Neural crest cell (in vitro differentiated cells): ENCODE data around the gene ZNF516. TPM values are rescaled to one million over a fixed set of nuclear protein-coding genes. Genes with fewer than 3 reads are reported as not detected.

Source experiments
- DNase-seq: peaks from one replicate; pipeline ENCODE4 v3.0.0; 2021; ENCODE audit warnings: low read depth, mixed read lengths, low spot score
- H3K27ac Mint-ChIP-seq: one replicate; pipeline ENCODE4 v1.8.0; 2021; ENCODE audit warnings: mild to moderate bottlenecking, mixed read lengths; ENCODE audit not compliant: unreplicated experiment
- H3K27me3 Mint-ChIP-seq: 2 replicates; pipeline ENCODE4 v1.8.0; 2021; ENCODE audit warnings: low read depth, mild to moderate bottlenecking, mixed read lengths
- H3K36me3 Mint-ChIP-seq: 2 replicates; pipeline ENCODE4 v1.8.0; 2021; ENCODE audit warnings: low read depth, mild to moderate bottlenecking, mixed read lengths
- H3K4me1 Mint-ChIP-seq: 2 replicates; pipeline ENCODE4 v1.8.0; 2021; ENCODE audit warnings: mixed read lengths
- H3K4me3 Mint-ChIP-seq: one replicate; pipeline ENCODE4 v1.8.0; 2021; ENCODE audit warnings: mild to moderate bottlenecking, mixed read lengths
- H3K9me3 Mint-ChIP-seq: 2 replicates; pipeline ENCODE4 v1.8.0; 2021; ENCODE audit warnings: mixed read lengths
- CTCF ChIP-seq: fragments of 200-600 bp; sonication (generic); conservative IDR thresholded peaks from 2 replicates; pipeline ENCODE4 v1.5.0; 2021; ENCODE audit warnings: antibody characterized with exemption, mild to moderate bottlenecking
- total RNA-seq: library from RNA; stranded (reverse); gene quantifications from 2 replicates; pipeline ENCODE4 v1.2.1, GENCODE V29; 2021

ZNF516 gene
- total RNA-seq, 1 donor from 2014 or later: 91.2 TPM

GRCh38 chr18:76472829-76473228, 22.2 kb downstream of the ZNF516 start:
- Mint-ChIP-seq H3K27ac (no peak overlapping the region), H3K4me3 (no peak overlapping the region), H3K4me1 (peaks cover 76% of the 10 kb centered on the region), H3K27me3 (no peaks in the 10 kb centered on the region), H3K36me3 (peaks cover 5% of the 10 kb centered on the region), H3K9me3 (no peaks in the 10 kb centered on the region)
- no peak for DNase-seq
- no peak for TF ChIP-seq CTCF

- peaks cover 69% of the 10 kb centered on the region for H3K4me1 Mint-ChIP-seq
- no peak for DNase-seq
- no peak for TF ChIP-seq CTCF
Observed at GRCh38 chr18:76471593-76471992, 23.4 kb downstream of the ZNF516 start.

GRCh38 chr18:76468345-76469304, 26.4 kb downstream of the ZNF516 start:
- Mint-ChIP-seq H3K9me3 (no peaks in the 10 kb centered on the region), H3K27ac (no peak overlapping the region), H3K27me3 (no peaks in the 10 kb centered on the region), H3K4me1 (peaks cover 62% of the 10 kb centered on the region), H3K36me3 (peaks cover 6% of the 10 kb centered on the region), H3K4me3 (no peak overlapping the region)
- TF ChIP-seq CTCF: no peak
- DNase-seq: no peak

More at GRCh38 chr18:76471593-76471992, 23.4 kb downstream of the ZNF516 start:
- Mint-ChIP-seq H3K27ac (no peak overlapping the region), H3K27me3 (no peaks in the 10 kb centered on the region), H3K36me3 (peaks cover 5% of the 10 kb centered on the region), H3K4me3 (no peak overlapping the region), H3K9me3 (no peaks in the 10 kb centered on the region)

GRCh38 chr18:76467371-76468190, 27.5 kb downstream of the ZNF516 start:
- Mint-ChIP-seq H3K27ac (peak overlapping the region; percentile 88), H3K4me1 (peaks cover 63% of the 10 kb centered on the region), H3K4me3 (no peak overlapping the region), H3K27me3 (no peaks in the 10 kb centered on the region), H3K9me3 (no peaks in the 10 kb centered on the region), H3K36me3 (peaks cover 8% of the 10 kb centered on the region)
- TF ChIP-seq CTCF: no peak
- no peak for DNase-seq

GRCh38 chr18:76466410-76466991, 28.5 kb downstream of the ZNF516 start:
- Mint-ChIP-seq H3K27ac (peak overlapping the region; percentile 43), H3K36me3 (peaks cover 10% of the 10 kb centered on the region), H3K4me3 (no peak overlapping the region), H3K4me1 (peaks cover 60% of the 10 kb centered on the region), H3K9me3 (no peaks in the 10 kb centered on the region), H3K27me3 (no peaks in the 10 kb centered on the region)
- no peak for DNase-seq
- TF ChIP-seq CTCF: no peak
